HG03095 (cell line): ENCODE data around the gene AJUBA.
"Not testable (repeated sequence)": the region's sequence is repeated elsewhere in the genome, so short reads cannot be mapped to it uniquely, and the experiment has no call there.

ENCODE experiments used
- ATAC-seq: cut with Tn5 transposase; IDR thresholded peaks from one replicate; pipeline ENCODE4 v1.9.1; 2021; ENCODE audit warnings: moderate library complexity; ENCODE audit not compliant: unreplicated experiment

Gene AJUBA

DNA sequence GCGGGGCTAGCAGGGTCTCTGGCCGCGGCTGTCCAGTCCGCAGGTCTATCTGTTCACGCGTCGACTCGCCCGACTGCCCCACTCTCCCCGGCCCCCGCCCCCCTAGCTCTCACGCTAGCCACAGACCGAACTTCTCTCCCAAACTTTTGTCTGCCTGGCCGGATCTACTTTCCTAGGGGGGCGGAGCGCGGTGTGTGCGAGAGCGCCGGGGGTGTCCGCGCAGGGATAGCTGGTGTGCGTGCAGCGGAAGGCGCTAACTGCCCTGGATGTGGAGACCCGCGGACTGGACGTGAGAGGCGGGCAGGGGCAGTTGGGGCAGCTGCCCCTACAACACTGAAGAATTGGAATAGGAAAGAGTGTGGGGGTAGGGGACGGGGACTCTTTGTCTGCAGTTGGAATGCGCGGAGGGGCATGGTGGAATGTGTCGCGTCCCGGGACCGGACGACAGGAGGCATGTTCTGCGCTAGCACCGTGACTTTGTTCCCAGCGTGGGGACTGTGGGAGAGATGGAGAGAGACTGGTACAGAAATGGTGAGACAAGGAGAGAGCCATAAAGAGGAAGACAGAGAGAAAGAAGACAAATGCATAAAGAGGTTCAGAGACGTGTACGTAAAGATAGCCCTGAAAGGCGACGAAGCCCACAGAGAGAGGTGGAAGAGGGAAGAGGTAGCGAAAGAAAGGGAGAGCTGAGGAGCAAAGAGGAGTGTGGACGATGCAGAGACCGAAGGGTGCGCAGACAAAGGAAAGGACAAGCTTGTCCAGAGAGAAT, at the start of gene AJUBA:
Gene AJUBA, minus strand, starts transcription at position 75 of the 769 bp plus-strand sequence. CDS start 285 bp downstream, outside the sequence.
- ATAC-seq, result no peak

- ATAC-seq, result no peak
Observed at GRCh38 chr14:23030936-23031335, 48.6 kb upstream of the AJUBA start.

DNA sequence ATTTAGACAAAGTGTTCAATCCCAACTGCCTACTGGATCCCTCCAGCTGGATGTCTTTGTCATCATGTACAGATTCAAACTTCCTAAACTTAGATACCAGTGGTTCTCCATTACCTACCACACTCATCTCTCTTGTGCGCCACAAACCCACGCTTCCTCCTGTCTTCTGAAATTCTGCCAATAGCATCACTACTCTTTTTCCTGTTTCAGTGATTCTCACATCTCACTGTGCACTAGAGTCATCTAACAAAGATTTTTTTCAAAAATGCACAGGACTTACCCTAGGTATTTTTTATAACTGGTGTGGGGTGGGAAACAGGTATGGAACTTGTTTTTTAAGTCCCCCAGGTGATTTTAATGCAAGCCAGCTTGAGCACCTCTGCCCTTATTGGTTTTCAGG, 46.4 kb upstream of the AJUBA start:
- no peak for ATAC-seq

GRCh38 chr14:23025151-23025814, 42.9 kb upstream of the AJUBA start:
- ATAC-seq, result no peak

DNA sequence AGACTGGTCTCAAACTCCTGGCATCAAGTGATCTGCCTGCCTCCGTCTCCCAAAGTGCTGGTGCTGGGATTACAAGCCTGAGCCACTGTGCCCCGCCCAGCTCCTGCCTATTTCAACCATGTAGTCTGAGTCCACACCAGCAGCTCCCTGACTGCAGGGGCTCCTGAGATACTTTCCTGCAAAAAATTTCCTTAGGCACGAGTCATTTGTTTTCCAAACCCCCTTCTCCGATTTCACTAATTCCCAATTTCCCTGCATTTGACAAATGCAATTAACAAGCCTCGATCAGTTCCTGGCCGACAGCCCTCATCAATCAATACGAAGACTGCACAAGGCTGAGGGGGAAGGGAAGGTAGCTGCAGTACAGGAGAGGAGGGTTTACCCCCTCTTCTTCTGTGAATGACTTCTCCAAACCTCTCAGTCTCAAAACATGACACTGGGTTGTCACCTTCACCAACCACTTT, 42.3 kb upstream of the AJUBA start:
- ATAC-seq, result no peak

DNA sequence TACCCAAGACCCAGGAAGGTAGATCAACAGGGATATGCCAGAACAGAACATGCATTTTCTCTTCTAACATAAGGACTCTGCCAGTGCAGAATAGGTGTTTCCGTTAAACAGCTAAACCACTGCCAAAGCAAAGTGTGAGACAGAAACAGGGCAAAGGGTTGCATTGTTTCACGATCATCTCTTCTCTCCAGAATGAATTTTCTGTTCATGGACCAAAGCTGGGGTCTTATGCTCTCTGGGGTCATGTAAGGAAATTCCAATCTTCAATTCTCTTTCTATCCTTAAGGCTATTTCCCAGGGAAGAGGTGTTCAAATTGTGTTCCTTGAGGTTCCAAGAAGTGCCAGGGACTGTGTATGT, 41.4 kb upstream of the AJUBA start:
- ATAC-seq, result no peak

DNA sequence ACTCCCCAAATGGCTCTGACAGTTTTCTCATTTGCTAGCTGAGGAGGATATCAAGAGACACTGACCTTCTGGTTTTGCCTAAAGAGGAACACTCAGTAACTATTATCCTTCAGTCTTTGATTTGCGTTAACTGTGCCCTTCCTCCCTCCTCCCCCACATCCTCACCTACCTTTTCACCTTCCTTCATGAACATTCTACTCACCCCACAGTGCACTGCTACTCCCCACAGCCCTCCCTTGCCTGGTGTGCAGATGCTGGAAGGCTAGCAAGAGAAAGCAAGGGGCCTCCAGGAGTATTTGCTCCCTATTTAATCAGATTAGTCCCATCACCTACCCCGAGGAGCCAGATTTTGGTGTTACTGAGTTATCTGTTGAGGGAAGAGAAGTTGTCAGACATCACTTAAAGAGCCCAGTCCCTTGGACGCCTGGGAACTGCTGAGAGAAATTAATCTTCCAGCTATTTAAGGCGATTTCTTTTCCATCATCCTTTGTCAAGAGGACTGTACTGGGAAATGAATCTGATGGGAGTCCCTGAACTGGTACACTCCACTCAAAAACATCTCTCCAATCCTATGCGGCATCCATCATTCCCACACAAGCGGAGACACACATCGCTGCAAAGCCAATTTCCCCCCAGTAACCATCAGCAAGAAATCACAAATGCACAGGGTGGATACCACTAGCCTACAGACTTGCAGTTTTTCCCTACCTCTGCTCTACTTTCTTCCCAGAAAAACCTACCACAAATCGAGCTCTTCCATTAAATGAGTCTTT, 40.9 kb upstream of the AJUBA start:
- ATAC-seq, result no peak

GRCh38 chr14:23021889-23022442, 39.6 kb upstream of the AJUBA start:
- no peak for ATAC-seq

GRCh38 chr14:23021434-23021833, 39.1 kb upstream of the AJUBA start:
- ATAC-seq, result no peak

DNA sequence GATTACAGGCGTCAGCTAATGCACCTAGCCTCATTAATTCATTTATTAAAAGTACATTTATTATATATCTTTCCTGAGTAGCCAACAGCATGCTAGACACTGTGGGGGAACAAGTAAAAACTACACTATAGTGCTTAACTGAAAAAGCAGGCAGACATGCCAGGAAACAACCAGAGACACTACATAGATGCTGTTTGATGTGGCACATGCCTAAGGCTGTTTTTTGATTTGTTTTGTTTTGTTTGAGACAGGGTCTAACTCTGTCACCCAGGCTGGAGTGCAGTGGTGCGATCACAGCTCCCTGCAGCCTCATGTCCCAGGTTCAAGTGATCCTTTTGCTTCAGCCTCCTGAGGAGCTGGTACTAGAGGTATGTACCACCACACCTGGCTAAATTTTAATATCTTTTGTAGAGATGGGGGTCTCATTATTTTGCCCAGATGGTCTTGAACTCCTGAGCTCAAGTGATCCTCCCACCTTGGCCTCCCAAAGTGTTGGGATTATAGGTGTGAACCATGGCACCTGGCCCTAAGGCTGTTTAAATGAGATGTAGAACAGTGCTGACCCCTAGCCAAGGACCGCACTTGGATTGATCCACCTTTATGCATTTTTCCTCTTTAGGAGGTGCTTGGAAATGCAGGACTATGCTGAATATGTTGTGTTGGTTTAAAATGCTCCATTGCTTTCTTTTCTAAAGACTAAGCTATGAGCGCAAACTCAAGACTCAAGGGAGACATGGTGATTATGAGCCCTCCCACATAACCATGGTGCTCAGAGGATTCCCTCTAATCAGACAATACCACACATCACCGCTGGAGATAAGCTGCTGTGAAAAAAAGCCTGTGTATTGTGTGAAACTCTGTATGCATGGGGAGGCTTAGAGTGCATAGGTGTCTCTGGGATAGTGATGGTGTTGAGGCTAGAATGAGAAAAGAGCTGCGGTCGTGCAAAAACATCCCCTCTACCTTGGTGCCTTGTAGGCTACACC, 38.1 kb upstream of the AJUBA start:
- no peak for ATAC-seq

GRCh38 chr14:23018107-23018506, 35.8 kb upstream of the AJUBA start:
- ATAC-seq, result no peak

GRCh38 chr14:23017091-23017490, 34.7 kb upstream of the AJUBA start:
- no peak for ATAC-seq

- no peak for ATAC-seq
Observed at GRCh38 chr14:23015618-23016017, 33.3 kb upstream of the AJUBA start.

DNA sequence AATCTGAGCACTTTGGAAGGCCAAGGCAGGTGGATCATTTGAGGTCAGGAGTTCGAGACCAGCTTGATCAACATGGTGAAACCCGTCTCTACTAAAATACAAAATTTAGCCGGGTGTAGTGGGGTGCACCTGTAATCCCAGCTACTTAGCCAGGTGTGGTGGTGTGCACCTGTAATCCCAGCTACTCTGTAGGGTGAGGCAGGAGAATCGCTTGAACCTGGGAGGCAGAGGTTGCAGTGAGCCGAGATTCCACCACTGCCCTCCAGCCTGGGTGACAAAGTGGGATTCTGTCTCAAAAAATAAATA, 31.4 kb upstream of the AJUBA start:
- not testable (repeated sequence) for ATAC-seq

GRCh38 chr14:23013054-23013748, 30.9 kb upstream of the AJUBA start:
- ATAC-seq, result no peak

- no peak for ATAC-seq
Observed at GRCh38 chr14:23009939-23010726, 27.8 kb upstream of the AJUBA start, which contains the start of gene C14orf93. TSS of gene C14orf93 (minus strand) at chr14:23010143. CDS start at chr14:22999023, 11,120 bp downstream.

DNA sequence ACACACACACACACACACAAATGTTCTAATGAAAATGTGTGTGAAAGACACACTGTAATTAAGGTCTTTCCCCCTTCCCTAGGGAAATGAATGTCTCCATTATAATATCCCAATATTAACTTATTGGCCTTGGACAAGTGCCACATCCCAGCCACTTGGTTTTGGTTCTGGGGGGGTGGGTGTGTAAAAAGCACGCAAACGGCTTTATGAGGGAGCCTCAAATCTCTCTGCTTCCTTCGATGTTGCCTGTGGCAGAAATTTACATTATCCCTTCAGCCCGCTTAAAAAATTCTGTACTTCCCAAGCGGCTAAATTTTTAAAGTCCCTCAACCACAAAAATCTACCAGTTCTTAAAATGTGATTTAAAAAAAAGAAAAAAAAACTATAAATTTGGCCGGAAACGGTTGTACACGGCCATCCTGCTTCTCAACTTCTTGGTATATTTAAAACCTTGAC, 27.2 kb upstream of the AJUBA start:
- no peak for ATAC-seq

GRCh38 chr14:23008831-23009230, 26.5 kb upstream of the AJUBA start:
- no peak for ATAC-seq
